ENCODE measurements around the gene ARHGAP10. TPM values are rescaled to one million over a fixed set of nuclear protein-coding genes. Genes with fewer than 3 reads are reported as not detected.
A peak's percentile ranks its signal among the peaks of the same experiment; 100 is the strongest.
"Not testable (repeated sequence)": the region's sequence is repeated elsewhere in the genome, so short reads cannot be mapped to it uniquely, and the experiment has no call there.

The ARHGAP10 gene
- total RNA-seq, 2 donors from 2014 or later, result 23.9 to 28.7 TPM

DNA sequence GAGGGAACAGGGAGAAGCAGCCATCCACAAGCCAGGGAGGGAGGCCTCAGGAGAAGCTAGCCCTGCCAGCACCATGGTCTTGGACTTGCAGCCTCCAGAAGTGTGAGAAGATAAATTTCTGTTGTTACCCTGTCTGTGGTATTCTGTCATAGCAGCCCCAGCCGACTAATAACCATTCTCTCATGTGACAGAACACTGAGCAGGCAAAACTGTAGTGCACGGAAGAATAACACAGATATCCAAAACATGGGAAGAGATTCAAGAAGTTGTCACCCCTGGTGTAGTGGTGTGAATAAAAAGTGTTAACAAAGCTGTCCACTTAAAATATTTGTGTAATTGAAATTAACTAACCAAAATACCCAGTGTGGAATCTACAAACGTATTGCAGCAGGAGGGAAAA, 265.0 kb downstream of the ARHGAP10 start:
- intact Hi-C loops (cut with DNase I), result no loop called here
- Histone ChIP-seq H3K4me1 (no peaks in the 10 kb centered on the region), H3K27ac (no peak overlapping the region), H3K36me3 (replicated peaks in 1 of 2; ENCODE audit: insufficient read depth in 1 of 2, low read depth in 2 of 2) (no peaks in the 10 kb centered on the region), H3K9me3 (no peaks in the 10 kb centered on the region), H3K4me3 (no peak overlapping the region), H3K27me3 (no peaks in the 10 kb centered on the region)
- 79 to 80% methylated on average over 3 of the region's 3 CpGs for WGBS, 2 donors
- no peak for ATAC-seq
- TF ChIP-seq CTCF (IDR thresholded peaks at IDR 0.05) (no peak), POLR2A (IDR thresholded peaks at IDR 0.05) (no peak)
- DNase-seq, result no peak

- H3K4me3 ChIP-seq; ATAC-seq; intact Hi-C loops (cut with DNase I); H3K27ac ChIP-seq; H3K9me3 ChIP-seq; DNase-seq; H3K27me3 ChIP-seq; H3K4me1 ChIP-seq; H3K36me3 ChIP-seq (replicated peaks in 1 of 2; ENCODE audit: insufficient read depth in 1 of 2, low read depth in 2 of 2): not testable (repeated sequence)
- 100% methylated on average over 1 of the region's 1 CpG for WGBS, 2 donors
Observed at GRCh38 chr4:148000038-148000437, 268.1 kb downstream of the ARHGAP10 start.

DNA sequence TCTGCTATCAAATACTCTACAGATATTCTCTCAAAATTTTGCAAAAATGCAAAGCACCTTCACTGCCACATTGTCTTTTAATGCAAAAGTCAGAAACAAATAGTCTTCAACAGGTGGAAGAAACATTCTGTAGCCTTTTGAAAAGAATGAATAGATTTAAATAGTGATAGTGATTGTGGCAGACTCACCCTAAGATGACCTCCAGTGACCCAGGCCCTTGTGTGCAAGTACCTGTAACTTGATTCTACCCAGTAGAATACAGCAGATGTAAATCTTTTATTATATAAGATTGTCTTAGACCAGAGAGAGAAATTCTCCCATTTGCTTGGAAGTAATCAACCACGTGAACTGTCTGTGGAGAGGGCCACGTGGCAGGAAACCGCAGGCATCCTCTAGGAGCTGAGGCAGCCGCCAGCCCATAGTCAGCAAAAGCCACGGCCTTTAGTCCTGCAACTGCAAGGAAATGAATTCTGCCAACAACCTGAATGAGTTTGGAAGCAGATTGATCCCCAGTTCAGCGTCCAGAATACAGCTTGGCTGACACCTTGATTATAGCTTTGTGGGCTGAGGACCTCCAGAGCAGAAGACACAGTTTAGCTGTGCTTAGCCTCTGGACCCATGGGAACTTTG, 272.5 kb downstream of the ARHGAP10 start:
- Histone ChIP-seq H3K4me3 (no peak overlapping the region), H3K27ac (no peak overlapping the region), H3K9me3 (no peaks in the 10 kb centered on the region), H3K4me1 (no peaks in the 10 kb centered on the region), H3K36me3 (replicated peaks in 1 of 2; ENCODE audit: insufficient read depth in 1 of 2, low read depth in 2 of 2) (no peaks in the 10 kb centered on the region), H3K27me3 (no peaks in the 10 kb centered on the region)
- intact Hi-C loops (cut with DNase I), result no loop called here
- TF ChIP-seq CTCF (IDR thresholded peaks at IDR 0.05), result no peak
- no peak for TF ChIP-seq POLR2A (IDR thresholded peaks at IDR 0.05)
- ATAC-seq (no peak), DNase-seq (peak in 2 of 4 donors; percentile 18 to 26)
- WGBS, 2 donors, result 68 to 77% methylated on average over 6 of the region's 6 CpGs

DNA sequence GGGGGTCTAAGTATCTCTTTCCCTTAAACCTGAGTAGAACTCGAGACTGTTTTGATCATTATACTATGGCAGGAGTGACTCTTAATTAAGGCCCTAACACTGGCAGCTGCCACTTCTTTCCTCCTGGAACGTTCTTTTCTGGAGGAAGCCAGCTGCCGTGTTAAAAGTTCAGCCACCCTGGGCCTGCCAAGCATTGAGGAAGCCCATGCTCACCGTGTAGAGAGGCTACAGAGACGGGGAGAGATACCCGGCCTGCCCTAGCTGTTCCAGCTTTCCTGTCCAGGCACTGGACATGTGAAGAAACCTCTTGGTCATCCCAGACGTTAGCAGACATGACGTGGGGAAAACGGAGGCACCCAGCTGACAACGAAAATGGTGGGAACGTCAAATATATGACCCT, 274.1 kb downstream of the ARHGAP10 start:
- no peak for ATAC-seq
- H3K4me3 ChIP-seq, result no peak overlapping the region
- no peak for DNase-seq
- 87 to 93% methylated on average over 8 to 11 of the region's 11 CpGs for WGBS, 2 donors
- no peak overlapping the region for H3K27ac ChIP-seq
- no peaks in the 10 kb centered on the region for H3K9me3 ChIP-seq
- no peaks in the 10 kb centered on the region for H3K36me3 ChIP-seq (replicated peaks in 1 of 2; ENCODE audit: insufficient read depth in 1 of 2, low read depth in 2 of 2)
- no peaks in the 10 kb centered on the region for H3K4me1 ChIP-seq
- H3K27me3 ChIP-seq, result no peaks in the 10 kb centered on the region
- intact Hi-C loops (cut with DNase I), result no loop called here
- TF ChIP-seq POLR2A (IDR thresholded peaks at IDR 0.05) (no peak), CTCF (IDR thresholded peaks at IDR 0.05) (no peak)

DNA sequence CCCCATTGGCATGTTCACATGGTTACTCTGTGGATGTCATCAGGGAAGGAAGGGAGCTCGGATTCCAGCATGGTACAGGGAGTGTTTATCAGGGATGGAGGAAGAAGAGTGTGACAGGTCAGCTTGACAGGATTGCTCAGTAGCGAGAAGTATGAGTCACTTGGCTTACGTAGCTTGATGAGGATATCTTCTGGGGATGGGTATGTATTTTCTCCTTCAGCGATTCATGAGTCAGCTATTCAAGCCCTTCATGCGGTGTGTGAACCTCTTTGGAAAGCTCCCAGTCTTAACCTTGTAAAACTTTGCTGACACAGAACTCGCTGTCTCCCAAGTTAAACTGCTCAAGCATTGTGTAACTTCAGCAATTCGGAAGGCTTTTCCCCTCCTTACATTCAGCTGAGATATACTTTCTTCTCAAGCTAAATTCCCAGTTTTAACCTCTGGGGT, 275.4 kb downstream of the ARHGAP10 start:
- Histone ChIP-seq H3K27me3 (no peaks in the 10 kb centered on the region), H3K4me3 (no peak overlapping the region), H3K36me3 (replicated peaks in 1 of 2; ENCODE audit: insufficient read depth in 1 of 2, low read depth in 2 of 2) (no peaks in the 10 kb centered on the region), H3K27ac (no peak overlapping the region), H3K4me1 (no peaks in the 10 kb centered on the region), H3K9me3 (no peaks in the 10 kb centered on the region)
- DNase-seq, result peak in 1 of 4 donors; percentile 11
- intact Hi-C loops (cut with DNase I), result no loop called here
- 85 to 93% methylated on average over 7 of the region's 7 CpGs for WGBS, 2 donors
- ATAC-seq, result no peak
- TF ChIP-seq CTCF (IDR thresholded peaks at IDR 0.05), result no peak
- no peak for TF ChIP-seq POLR2A (IDR thresholded peaks at IDR 0.05)
